ENCODE measurements around the gene NBPF4. TPM values are rescaled to one million over a fixed set of nuclear protein-coding genes. Genes with fewer than 3 reads are reported as not detected.

NBPF4 gene
- total RNA-seq, 1 experiment from 2014 or later: not detected

DNA sequence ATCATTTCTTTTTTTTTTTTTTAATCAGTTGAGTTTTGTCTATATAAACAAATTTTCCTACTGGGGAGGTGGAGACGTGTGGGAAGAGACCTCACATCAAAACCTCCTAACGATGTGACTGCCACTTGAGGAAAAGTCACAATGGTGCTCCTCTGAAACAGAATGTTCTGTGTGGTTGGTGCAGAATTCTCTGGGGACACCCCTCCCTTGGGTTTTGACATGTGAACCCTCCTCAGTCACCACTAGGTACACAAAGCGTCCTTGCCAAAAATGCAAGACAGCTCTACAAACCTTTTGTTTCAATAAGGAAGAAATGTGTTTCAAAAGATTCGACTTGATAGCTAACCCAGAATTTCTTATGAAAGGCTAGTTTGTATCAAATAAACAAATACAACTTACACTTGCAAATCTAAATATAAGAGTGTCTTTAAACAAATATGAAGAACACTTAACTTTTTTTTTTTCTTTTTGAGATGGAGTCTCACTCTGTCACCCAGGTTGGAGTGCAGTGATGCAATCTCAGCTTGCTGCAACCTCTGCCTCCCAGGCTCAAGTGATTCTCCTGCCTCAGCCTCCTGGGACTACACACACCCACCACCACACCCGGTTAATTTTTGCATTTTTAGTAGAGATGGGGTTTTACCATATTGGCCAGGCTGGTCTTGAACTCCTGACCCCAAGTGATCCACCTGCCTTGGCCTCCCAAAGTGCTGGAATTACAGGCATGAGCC, 53.0 kb downstream of the NBPF4 start:
- no peak for ATAC-seq
- POLR2A ChIA-PET: no interaction called here
- in situ Hi-C loops (cut with HindIII; ENCODE audit: low pct_unique_long_range_greater_than_20kb, low sequenced_read_pairs): no loop called here
- H3K4me3 ChIP-seq (ENCODE audit: low read depth in 2 of 2, low read length in 2 of 2): no peak overlapping the region
- no TSS peak for BruUV-seq (replicated peaks)
- intact Hi-C loops (cut with micrococcal nuclease; ENCODE audit: unreplicated experiment): no loop called here
- H3K27me3 ChIP-seq (ENCODE audit: control insufficient read depth, insufficient read depth, low read length): no peaks in the 10 kb centered on the region
- DNase-seq (ENCODE audit: low read depth, low spot score): no peak
- no peaks in the 10 kb centered on the region for H3K9me3 ChIP-seq (ENCODE audit: control insufficient read depth, insufficient read depth, low read depth, low read length)
- no peak overlapping the region for H3K27ac ChIP-seq (ENCODE audit: low read length)
- no peaks in the 10 kb centered on the region; the same call in 1 of the 2 replicates for H3K36me3 ChIP-seq (ENCODE audit: control insufficient read depth, insufficient read depth, low read length)
- TF ChIP-seq, protein P1, sequence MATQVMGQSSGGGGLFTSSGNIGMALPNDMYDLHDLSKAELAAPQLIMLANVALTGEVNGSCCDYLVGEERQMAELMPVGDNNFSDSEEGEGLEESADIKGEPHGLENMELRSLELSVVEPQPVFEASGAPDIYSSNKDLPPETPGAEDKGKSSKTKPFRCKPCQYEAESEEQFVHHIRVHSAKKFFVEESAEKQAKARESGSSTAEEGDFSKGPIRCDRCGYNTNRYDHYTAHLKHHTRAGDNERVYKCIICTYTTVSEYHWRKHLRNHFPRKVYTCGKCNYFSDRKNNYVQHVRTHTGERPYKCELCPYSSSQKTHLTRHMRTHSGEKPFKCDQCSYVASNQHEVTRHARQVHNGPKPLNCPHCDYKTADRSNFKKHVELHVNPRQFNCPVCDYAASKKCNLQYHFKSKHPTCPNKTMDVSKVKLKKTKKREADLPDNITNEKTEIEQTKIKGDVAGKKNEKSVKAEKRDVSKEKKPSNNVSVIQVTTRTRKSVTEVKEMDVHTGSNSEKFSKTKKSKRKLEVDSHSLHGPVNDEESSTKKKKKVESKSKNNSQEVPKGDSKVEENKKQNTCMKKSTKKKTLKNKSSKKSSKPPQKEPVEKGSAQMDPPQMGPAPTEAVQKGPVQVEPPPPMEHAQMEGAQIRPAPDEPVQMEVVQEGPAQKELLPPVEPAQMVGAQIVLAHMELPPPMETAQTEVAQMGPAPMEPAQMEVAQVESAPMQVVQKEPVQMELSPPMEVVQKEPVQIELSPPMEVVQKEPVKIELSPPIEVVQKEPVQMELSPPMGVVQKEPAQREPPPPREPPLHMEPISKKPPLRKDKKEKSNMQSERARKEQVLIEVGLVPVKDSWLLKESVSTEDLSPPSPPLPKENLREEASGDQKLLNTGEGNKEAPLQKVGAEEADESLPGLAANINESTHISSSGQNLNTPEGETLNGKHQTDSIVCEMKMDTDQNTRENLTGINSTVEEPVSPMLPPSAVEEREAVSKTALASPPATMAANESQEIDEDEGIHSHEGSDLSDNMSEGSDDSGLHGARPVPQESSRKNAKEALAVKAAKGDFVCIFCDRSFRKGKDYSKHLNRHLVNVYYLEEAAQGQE (IDR thresholded peaks at IDR 0.05; ENCODE audit: insufficient read depth in 1 of 2, low read depth in 2 of 2, low read length in 1 of 2): no peak
- TF ChIP-seq, protein P2, sequence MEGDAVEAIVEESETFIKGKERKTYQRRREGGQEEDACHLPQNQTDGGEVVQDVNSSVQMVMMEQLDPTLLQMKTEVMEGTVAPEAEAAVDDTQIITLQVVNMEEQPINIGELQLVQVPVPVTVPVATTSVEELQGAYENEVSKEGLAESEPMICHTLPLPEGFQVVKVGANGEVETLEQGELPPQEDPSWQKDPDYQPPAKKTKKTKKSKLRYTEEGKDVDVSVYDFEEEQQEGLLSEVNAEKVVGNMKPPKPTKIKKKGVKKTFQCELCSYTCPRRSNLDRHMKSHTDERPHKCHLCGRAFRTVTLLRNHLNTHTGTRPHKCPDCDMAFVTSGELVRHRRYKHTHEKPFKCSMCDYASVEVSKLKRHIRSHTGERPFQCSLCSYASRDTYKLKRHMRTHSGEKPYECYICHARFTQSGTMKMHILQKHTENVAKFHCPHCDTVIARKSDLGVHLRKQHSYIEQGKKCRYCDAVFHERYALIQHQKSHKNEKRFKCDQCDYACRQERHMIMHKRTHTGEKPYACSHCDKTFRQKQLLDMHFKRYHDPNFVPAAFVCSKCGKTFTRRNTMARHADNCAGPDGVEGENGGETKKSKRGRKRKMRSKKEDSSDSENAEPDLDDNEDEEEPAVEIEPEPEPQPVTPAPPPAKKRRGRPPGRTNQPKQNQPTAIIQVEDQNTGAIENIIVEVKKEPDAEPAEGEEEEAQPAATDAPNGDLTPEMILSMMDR (IDR thresholded peaks at IDR 0.05): no peak
- TF ChIP-seq TCF7L2 (IDR thresholded peaks at IDR 0.05; ENCODE audit: low read depth, low read length) (no peak), POLR2AphosphoS5 (IDR thresholded peaks at IDR 0.05; ENCODE audit: low read depth, low read length) (no peak)
- H3K4me1 ChIP-seq (ENCODE audit: control insufficient read depth, insufficient read depth, low read length): no peaks in the 10 kb centered on the region
- CTCF ChIA-PET: no interaction called here

DNA sequence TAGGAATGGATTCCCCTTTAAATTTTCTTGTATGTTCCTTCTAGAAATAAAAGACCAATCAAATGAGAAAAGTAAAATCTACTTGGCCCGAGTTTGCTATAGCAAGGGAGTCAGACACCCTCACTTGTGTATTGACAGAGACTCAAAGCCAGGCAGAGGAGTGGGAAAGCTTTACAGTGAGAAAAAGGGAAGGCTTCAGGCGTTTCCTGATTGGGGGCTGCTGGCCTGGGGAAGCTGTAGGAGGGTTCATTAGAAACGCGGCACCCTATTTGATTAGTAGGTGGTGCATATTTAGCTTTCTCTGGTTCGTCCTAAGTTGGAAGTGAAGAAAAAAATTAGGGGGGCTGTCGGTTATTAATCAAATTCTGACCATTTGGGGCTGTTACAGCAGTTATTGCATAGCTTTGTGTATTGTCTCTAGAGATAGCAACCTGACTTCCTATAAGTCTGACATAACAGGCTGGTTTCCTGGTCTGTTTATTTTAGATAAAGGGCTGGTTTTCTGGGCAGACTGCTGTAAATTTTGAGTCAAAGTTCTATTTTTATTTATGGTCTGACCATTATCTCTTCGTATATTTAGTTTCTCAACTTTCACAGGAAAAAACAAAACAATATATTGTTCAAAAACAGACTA, 53.8 kb downstream of the NBPF4 start:
- Histone ChIP-seq H3K27ac (ENCODE audit: low read length) (no peak overlapping the region), H3K27me3 (ENCODE audit: control insufficient read depth, insufficient read depth, low read length) (no peaks in the 10 kb centered on the region), H3K4me1 (ENCODE audit: control insufficient read depth, insufficient read depth, low read length) (no peaks in the 10 kb centered on the region), H3K9me3 (ENCODE audit: control insufficient read depth, insufficient read depth, low read depth, low read length) (no peaks in the 10 kb centered on the region), H3K36me3 (ENCODE audit: control insufficient read depth, insufficient read depth, low read length) (peaks cover 3% of the 10 kb centered on the region), H3K4me3 (ENCODE audit: low read depth in 2 of 2, low read length in 2 of 2) (no peak overlapping the region)
- intact Hi-C loops (cut with micrococcal nuclease; ENCODE audit: unreplicated experiment) (no loop called here), in situ Hi-C loops (cut with HindIII; ENCODE audit: low pct_unique_long_range_greater_than_20kb, low sequenced_read_pairs) (no loop called here)
- DNase-seq (ENCODE audit: low read depth, low spot score): no peak
- no TSS peak for BruUV-seq (replicated peaks)
- ATAC-seq: no peak
- ChIA-PET CTCF (no interaction called here), POLR2A (no interaction called here)
- TF ChIP-seq, protein P2 (IDR thresholded peaks at IDR 0.05): no peak
- TF ChIP-seq, protein P1 (IDR thresholded peaks at IDR 0.05; ENCODE audit: insufficient read depth in 1 of 2, low read depth in 2 of 2, low read length in 1 of 2): no peak
- TF ChIP-seq POLR2AphosphoS5 (IDR thresholded peaks at IDR 0.05; ENCODE audit: low read depth, low read length) (no peak), TCF7L2 (IDR thresholded peaks at IDR 0.05; ENCODE audit: low read depth, low read length) (no peak), SIN3A (IDR thresholded peaks at IDR 0.05; ENCODE audit: borderline replicate concordance, insufficient read depth, low read depth, low read length) (no peak)
